Thymus (tissue), 11 donors: ENCODE measurements around the gene AFF2. TPM values are rescaled to one million over a fixed set of nuclear protein-coding genes. Genes with fewer than 3 reads are reported as not detected.

Experiments used
- DNase-seq, 9 donors: peaks; one replicate each; pipeline ENCODE4 v3.0.0-alpha.2; 2013; ENCODE audit warnings: low spot score in 9 of 9, low read depth in 6 of 9, missing footprints in 1 of 9
- H3K27ac ChIP-seq, 2 donors: one replicate each; pipeline ENCODE4 v1.5.1; 2013; ENCODE audit warnings: control low read depth in 1 of 2, low read depth in 1 of 2, low read length in 1 of 2, mild to moderate bottlenecking in 1 of 2, moderate library complexity in 1 of 2
- H3K27me3 ChIP-seq, 2 donors: one replicate each; pipeline ENCODE4 v1.5.1; 2013; ENCODE audit warnings: low read length in 1 of 2; ENCODE audit not compliant: control insufficient read depth in 2 of 2, insufficient read depth in 1 of 2
- H3K36me3 ChIP-seq, 2 donors: one replicate each; pipeline ENCODE4 v1.5.1; 2013; ENCODE audit warnings: low read length in 1 of 2, mild to moderate bottlenecking in 1 of 2, moderate library complexity in 1 of 2; ENCODE audit not compliant: control insufficient read depth in 2 of 2, insufficient read depth in 2 of 2
- H3K4me1 ChIP-seq, 2 donors: one replicate each; pipeline ENCODE4 v1.5.1; 2013; ENCODE audit warnings: low read length in 2 of 2; ENCODE audit not compliant: control insufficient read depth in 2 of 2, insufficient read depth in 2 of 2
- H3K4me3 ChIP-seq, 2 donors: one replicate each; pipeline ENCODE4 v1.5.1; 2013; ENCODE audit warnings: low read length in 2 of 2, control low read depth in 1 of 2, mild to moderate bottlenecking in 1 of 2
- H3K9me3 ChIP-seq, 2 donors: one replicate each; pipeline ENCODE4 v1.5.1; 2013; ENCODE audit warnings: low read length in 1 of 2, mild to moderate bottlenecking in 1 of 2; ENCODE audit not compliant: control insufficient read depth in 2 of 2, insufficient read depth in 1 of 2
- WGBS: extraction: QIAGEN DNeasy Blood & Tissue Kit; methylation state at CpG from one replicate; pipeline ENCODE4 v1.1.7; 2013; 5-methylcytosine and 5-hydroxymethylcytosine counted together
- polyA plus RNA-seq: library from polyadenylated mRNA; stranded (reverse); fragments of 200-250 nt; gene quantifications from one replicate; pipeline ENCODE4 v1.2.3, GENCODE V29; 2013
- total RNA-seq: library from RNA; stranded (reverse); fragments of 120-200 nt; gene quantifications from one replicate; pipeline ENCODE4 v1.2.4, GENCODE V29; 2013
- donor health status: healthy.

The AFF2 gene
- total and polyA plus RNA-seq, 2 donors: 1.3 to 27.4 TPM

DNA sequence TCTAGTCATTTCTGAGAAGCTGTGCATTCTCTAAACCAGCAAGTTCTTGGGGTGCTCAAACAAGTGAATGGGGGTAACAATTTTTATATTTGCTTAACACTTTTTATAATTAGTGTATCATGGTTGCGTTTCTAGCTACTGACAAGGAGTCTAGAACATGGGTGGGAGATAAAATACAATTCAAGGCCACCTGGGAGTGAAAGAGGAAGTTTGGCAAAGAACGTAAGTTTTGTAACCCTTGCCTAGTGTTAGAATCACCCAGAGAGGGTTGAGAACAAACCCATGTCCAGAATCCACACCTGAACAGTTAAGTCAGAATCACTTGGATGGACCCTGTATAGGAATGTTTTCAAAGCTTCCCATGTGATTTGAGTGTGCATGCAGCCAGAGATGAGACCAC is 92.7 kb downstream of the AFF2 start:
- 62% methylated on average over 2 of the region's 2 CpGs for WGBS
- Histone ChIP-seq H3K4me1 (peaks cover 0 to 2% of the 10 kb centered on the region in 2 donors), H3K9me3 (no peaks in the 10 kb centered on the region), H3K36me3 (no peaks in the 10 kb centered on the region), H3K27ac (no peak overlapping the region), H3K4me3 (no peak overlapping the region), H3K27me3 (no peaks in the 10 kb centered on the region)
- no peak for DNase-seq

DNA sequence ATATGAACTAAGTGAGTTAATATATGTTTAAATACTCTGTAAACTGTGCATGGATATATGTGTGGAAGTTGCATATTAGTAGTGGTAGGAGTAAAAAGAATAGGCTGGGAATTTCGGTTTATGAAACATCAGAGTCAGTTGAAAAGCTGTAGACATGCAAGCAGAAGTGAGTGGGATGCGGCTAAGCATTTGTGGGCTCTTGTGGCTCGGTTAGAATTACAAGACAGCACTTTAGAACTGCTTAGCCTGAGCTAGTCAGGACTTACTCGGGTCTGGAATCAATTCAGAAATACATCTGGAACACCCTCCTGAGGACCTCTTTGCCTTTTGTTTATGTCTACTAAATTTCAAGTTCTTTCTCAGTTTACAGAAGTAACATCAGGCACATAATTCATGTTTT is 93.6 kb downstream of the AFF2 start:
- H3K4me3 ChIP-seq: no peak overlapping the region
- WGBS: 90% methylated on average over 4 of the region's 4 CpGs
- H3K9me3 ChIP-seq: no peaks in the 10 kb centered on the region
- H3K27me3 ChIP-seq: no peaks in the 10 kb centered on the region
- H3K36me3 ChIP-seq: no peaks in the 10 kb centered on the region
- H3K27ac ChIP-seq: no peak overlapping the region
- peaks cover 0 to 2% of the 10 kb centered on the region in 2 donors for H3K4me1 ChIP-seq
- DNase-seq: no peak

DNA sequence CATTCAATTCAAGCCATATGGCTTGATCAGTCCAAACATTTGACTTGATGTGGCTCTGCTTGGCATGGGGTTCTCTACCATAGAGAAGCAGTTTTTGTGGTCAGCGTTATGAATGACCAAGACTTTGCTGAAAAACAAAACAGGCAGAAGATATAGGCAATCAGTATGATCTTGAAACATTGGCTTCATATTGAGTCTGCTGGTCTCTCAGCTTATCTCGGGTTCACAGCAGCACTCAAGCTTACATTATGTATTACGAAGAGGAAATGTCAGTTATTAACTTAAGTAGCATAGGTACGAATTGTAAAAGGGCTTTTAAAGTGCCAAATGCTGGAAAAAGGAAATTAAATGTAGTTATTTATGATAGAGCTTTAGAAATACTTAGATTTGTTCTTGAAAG is 99.0 kb downstream of the AFF2 start:
- H3K4me1 ChIP-seq: no peaks in the 10 kb centered on the region
- no peak for DNase-seq
- no peaks in the 10 kb centered on the region for H3K36me3 ChIP-seq
- no peaks in the 10 kb centered on the region for H3K27me3 ChIP-seq
- no peak overlapping the region for H3K4me3 ChIP-seq
- WGBS: 70% methylated on average over 4 of the region's 4 CpGs
- no peak overlapping the region for H3K27ac ChIP-seq
- no peaks in the 10 kb centered on the region for H3K9me3 ChIP-seq

- H3K27me3 ChIP-seq: no peaks in the 10 kb centered on the region
- no peaks in the 10 kb centered on the region for H3K4me1 ChIP-seq
- H3K4me3 ChIP-seq: no peak overlapping the region
- WGBS: 97% methylated on average over 6 of the region's 6 CpGs
- DNase-seq: no peak
- no peaks in the 10 kb centered on the region for H3K9me3 ChIP-seq
- no peaks in the 10 kb centered on the region for H3K36me3 ChIP-seq
- no peak overlapping the region for H3K27ac ChIP-seq
These were observed 99.7 kb downstream of the AFF2 start for GRCh38 chrX:148600131-148600530.

DNA sequence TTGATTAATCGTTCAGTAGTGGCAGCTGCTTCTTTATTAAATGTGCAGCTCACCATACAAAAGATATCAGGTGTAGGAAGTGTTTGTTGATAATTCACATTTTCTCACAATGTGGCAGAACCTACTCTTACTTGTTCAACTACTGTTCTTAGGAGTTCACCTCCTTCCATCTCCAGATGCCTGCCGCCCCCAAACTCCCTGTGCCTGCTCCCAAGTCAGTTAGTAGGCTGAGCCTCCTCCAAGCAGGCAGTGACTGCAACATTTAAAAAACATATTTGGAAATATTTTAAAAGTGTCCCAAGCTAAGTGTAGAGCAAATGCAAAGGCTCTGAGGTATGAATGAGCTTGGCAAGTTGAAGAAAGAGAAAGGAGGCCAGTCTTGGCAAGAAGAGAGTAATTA is 100.2 kb downstream of the AFF2 start:
- Histone ChIP-seq H3K27ac (no peak overlapping the region), H3K4me1 (no peaks in the 10 kb centered on the region), H3K36me3 (no peaks in the 10 kb centered on the region), H3K9me3 (no peaks in the 10 kb centered on the region), H3K4me3 (no peak overlapping the region), H3K27me3 (no peaks in the 10 kb centered on the region)
- DNase-seq: no peak
- 97% methylated on average over 2 of the region's 2 CpGs for WGBS

- DNase-seq: no peak
- no peaks in the 10 kb centered on the region for H3K4me1 ChIP-seq
- no peak overlapping the region for H3K27ac ChIP-seq
- H3K27me3 ChIP-seq: no peaks in the 10 kb centered on the region
- no peak overlapping the region for H3K4me3 ChIP-seq
- WGBS: 93% methylated on average over 4 of the region's 4 CpGs
- H3K9me3 ChIP-seq: no peaks in the 10 kb centered on the region
- H3K36me3 ChIP-seq: no peaks in the 10 kb centered on the region
These were observed 100.6 kb downstream of the AFF2 start for GRCh38 chrX:148601034-148601433.

DNA sequence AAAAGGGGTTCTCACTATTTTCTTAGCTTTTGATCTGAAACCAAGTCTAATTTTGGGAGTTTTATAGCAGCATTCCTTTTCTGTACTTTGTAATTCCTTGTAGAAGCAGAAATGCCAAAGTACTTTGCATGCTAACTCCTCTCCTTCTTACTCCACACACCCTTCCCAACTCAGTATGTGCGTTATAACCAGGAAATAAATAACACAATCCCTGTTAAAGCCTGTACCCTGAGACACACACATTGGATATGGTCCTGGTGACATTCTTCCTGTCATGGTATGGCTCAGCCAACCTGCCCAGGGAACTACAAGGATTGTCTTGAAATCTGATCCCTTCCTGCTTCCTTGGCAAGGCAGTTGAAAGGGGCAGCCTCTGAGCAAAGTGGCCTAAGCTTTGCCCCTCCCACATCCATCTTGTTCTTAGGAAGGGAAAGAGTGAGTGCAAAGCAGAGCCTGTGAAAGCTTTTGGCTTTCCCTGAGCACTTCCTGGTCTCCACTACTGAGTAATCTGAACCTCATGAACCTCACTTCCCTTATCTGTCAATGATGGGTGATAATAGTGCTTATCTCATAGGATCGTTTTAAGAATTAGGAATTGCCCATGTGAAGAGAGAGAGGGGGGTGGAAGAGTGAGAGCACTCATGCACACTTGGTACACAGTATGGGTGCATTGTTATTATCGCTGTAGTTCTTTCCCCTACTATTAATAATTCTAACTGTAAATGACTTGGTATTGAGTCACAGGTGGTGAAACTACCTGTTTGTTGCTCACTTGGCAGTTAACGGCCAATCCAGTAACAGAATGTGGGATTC is 109.3 kb downstream of the AFF2 start:
- no peaks in the 10 kb centered on the region for H3K9me3 ChIP-seq
- no peaks in the 10 kb centered on the region for H3K36me3 ChIP-seq
- WGBS: 48% methylated on average over 4 of the region's 4 CpGs
- DNase-seq: no peak
- no peaks in the 10 kb centered on the region for H3K4me1 ChIP-seq
- H3K27ac ChIP-seq: no peak overlapping the region
- no peak overlapping the region for H3K4me3 ChIP-seq
- H3K27me3 ChIP-seq: no peaks in the 10 kb centered on the region

- no peaks in the 10 kb centered on the region for H3K4me1 ChIP-seq
- no peak for DNase-seq
- no peaks in the 10 kb centered on the region for H3K27me3 ChIP-seq
- 37% methylated on average over 3 of the region's 3 CpGs for WGBS
- H3K9me3 ChIP-seq: no peaks in the 10 kb centered on the region
- H3K27ac ChIP-seq: no peak overlapping the region
- H3K4me3 ChIP-seq: no peak overlapping the region
- no peaks in the 10 kb centered on the region for H3K36me3 ChIP-seq
These were observed 109.9 kb downstream of the AFF2 start for GRCh38 chrX:148610328-148610698.

DNA sequence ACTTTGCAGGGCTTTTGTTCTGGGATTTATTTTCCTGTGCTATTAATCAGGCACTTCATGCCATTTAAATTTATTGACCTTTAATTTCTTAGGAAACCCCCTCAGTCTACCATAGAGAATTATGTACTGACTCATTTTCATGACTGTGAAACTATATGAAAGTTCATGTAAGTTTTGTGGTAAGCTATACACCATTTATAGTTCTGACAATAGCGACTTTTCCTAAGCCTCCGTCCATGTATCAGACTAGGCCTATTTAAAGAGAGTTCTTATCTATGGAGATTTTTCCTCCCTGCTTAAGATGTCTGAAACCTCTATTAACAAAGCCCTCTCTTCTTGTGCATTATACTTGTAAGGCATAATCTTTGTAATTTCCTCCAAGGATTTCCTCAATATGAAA is 111.6 kb downstream of the AFF2 start:
- no peaks in the 10 kb centered on the region for H3K4me1 ChIP-seq
- no peaks in the 10 kb centered on the region for H3K9me3 ChIP-seq
- DNase-seq: no peak
- no peak overlapping the region for H3K4me3 ChIP-seq
- H3K36me3 ChIP-seq: no peaks in the 10 kb centered on the region
- WGBS: 94% methylated on average over 2 of the region's 2 CpGs
- no peaks in the 10 kb centered on the region for H3K27me3 ChIP-seq
- no peak overlapping the region for H3K27ac ChIP-seq
